ENCODE results near the gene RINL. TPM values are rescaled to one million over a fixed set of nuclear protein-coding genes. Genes with fewer than 3 reads are reported as not detected.

RINL gene
- total and polyA plus RNA-seq, 2 donors from 2014 or later = 9.5 to 13.0 TPM

DNA sequence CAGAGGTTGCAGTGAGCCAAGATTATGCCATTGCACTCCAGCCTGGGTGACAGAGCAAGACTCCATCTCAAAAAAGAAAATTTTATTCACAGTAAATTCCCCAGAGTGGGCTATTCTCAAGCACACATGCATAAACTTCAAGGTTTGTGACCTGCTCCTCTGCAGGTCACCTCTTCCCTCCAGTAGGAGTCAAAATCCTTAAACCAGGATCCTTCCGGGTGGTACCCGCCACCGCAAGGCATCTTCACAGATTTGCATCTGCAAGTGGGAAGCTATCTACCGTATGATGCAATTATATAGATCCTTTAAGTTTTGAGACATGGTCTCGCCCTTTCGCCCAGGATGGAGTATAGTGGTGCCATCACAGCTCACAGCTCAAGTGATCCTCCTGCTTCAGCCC is 43.5 kb downstream of the RINL start:
- TF ChIP-seq, protein P1, sequence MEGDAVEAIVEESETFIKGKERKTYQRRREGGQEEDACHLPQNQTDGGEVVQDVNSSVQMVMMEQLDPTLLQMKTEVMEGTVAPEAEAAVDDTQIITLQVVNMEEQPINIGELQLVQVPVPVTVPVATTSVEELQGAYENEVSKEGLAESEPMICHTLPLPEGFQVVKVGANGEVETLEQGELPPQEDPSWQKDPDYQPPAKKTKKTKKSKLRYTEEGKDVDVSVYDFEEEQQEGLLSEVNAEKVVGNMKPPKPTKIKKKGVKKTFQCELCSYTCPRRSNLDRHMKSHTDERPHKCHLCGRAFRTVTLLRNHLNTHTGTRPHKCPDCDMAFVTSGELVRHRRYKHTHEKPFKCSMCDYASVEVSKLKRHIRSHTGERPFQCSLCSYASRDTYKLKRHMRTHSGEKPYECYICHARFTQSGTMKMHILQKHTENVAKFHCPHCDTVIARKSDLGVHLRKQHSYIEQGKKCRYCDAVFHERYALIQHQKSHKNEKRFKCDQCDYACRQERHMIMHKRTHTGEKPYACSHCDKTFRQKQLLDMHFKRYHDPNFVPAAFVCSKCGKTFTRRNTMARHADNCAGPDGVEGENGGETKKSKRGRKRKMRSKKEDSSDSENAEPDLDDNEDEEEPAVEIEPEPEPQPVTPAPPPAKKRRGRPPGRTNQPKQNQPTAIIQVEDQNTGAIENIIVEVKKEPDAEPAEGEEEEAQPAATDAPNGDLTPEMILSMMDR (IDR thresholded peaks at IDR 0.05; ENCODE audit: borderline replicate concordance, extremely low read depth, insufficient read depth) = no peak
- H3K36me3 ChIP-seq (ENCODE audit: control insufficient read depth in 2 of 3, insufficient read depth in 3 of 3, low read length in 3 of 3) = peaks cover 17 to 52% (median 33%) of the 10 kb centered on the region in 3 donors
- no peak overlapping the region for H3K4me3 ChIP-seq (ENCODE audit: low read length in 3 of 3)
- DNase-seq (no peak), FAIRE-seq (no peak)
- no peak overlapping the region for H3K9ac ChIP-seq (ENCODE audit: low read length in 3 of 3)
- no peak overlapping the region for H3K27ac ChIP-seq (ENCODE audit: low read depth in 2 of 2, low read length in 2 of 2)
- intact Hi-C loops (cut with DNase I) = no loop called here
- H3K9me3 ChIP-seq (ENCODE audit: control insufficient read depth in 2 of 3, insufficient read depth in 1 of 3, low read length in 3 of 3) = no peaks in the 10 kb centered on the region
- peaks cover 0 to 17% (median 12%) of the 10 kb centered on the region in 3 donors for H3K4me1 ChIP-seq (ENCODE audit: control insufficient read depth in 2 of 3, insufficient read depth in 2 of 3, low read depth in 1 of 3, low read length in 3 of 3)
- no peaks in the 10 kb centered on the region for H3K27me3 ChIP-seq (ENCODE audit: control insufficient read depth, insufficient read depth, low read length)

DNA sequence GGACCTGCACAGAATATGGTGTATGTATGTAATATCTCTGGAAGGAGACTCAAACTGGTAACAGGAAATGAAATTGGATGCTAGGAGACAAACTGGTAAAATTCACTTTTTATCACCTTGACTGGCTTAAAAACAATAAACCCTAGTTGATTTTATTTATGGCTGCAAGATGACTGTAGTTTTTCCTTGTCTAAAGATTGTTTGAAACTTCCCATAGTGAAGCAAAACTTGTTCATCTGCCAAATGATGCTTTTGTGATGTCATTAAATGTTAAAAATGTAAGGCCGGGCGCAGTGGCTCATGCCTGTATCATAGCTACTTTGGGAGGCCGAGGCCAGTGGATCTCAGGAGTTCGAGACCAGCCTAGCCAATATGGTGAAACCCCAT is 44.0 kb downstream of the RINL start:
- Histone ChIP-seq H3K9ac (ENCODE audit: low read length in 3 of 3) (no peak overlapping the region), H3K27me3 (ENCODE audit: control insufficient read depth, insufficient read depth, low read length) (no peaks in the 10 kb centered on the region), H3K4me1 (ENCODE audit: control insufficient read depth in 2 of 3, insufficient read depth in 2 of 3, low read depth in 1 of 3, low read length in 3 of 3) (peaks cover 0 to 17% (median 12%) of the 10 kb centered on the region in 3 donors), H3K36me3 (ENCODE audit: control insufficient read depth in 2 of 3, insufficient read depth in 3 of 3, low read length in 3 of 3) (peaks cover 14 to 47% (median 28%) of the 10 kb centered on the region in 3 donors), H3K4me3 (ENCODE audit: low read length in 3 of 3) (no peak overlapping the region), H3K27ac (ENCODE audit: low read depth in 2 of 2, low read length in 2 of 2) (no peak overlapping the region), H3K9me3 (ENCODE audit: control insufficient read depth in 2 of 3, insufficient read depth in 1 of 3, low read length in 3 of 3) (no peaks in the 10 kb centered on the region)
- TF ChIP-seq, protein P1 (IDR thresholded peaks at IDR 0.05; ENCODE audit: borderline replicate concordance, extremely low read depth, insufficient read depth) = no peak
- DNase-seq (no peak), FAIRE-seq (no peak)
- intact Hi-C loops (cut with DNase I) = no loop called here

DNA sequence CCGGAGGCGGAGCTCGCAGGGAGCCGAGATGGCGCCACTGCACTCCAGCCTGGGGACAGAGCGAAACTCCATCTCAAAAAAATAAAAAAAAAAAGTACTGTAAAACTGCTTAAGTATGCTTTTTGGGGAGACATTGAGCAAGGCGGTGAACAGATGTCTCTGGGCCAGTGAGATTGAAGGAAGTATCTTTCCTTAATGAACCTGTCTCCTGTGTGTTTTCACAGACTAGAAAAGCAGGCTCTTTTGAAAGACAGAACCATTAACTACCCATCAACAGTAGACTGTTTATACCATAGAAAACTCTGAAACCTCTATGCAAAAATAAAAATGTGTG is 45.0 kb downstream of the RINL start:
- intact Hi-C loops (cut with DNase I) = no loop called here
- Histone ChIP-seq H3K36me3 (ENCODE audit: control insufficient read depth in 2 of 3, insufficient read depth in 3 of 3, low read length in 3 of 3) (peaks cover 7 to 36% (median 18%) of the 10 kb centered on the region in 3 donors), H3K4me1 (ENCODE audit: control insufficient read depth in 2 of 3, insufficient read depth in 2 of 3, low read depth in 1 of 3, low read length in 3 of 3) (peaks cover 0 to 15% (median 12%) of the 10 kb centered on the region in 3 donors)

More for the DNA sequence above, 45.0 kb downstream of the RINL start:
- no peak for DNase-seq
- peak overlapping the region in 1 of 2 donors; percentile 0 for H3K27ac ChIP-seq (ENCODE audit: low read depth in 2 of 2, low read length in 2 of 2)
- no peaks in the 10 kb centered on the region for H3K27me3 ChIP-seq (ENCODE audit: control insufficient read depth, insufficient read depth, low read length)
- no peaks in the 10 kb centered on the region for H3K9me3 ChIP-seq (ENCODE audit: control insufficient read depth in 2 of 3, insufficient read depth in 1 of 3, low read length in 3 of 3)
- no peak for FAIRE-seq
- TF ChIP-seq, protein P1 (IDR thresholded peaks at IDR 0.05; ENCODE audit: borderline replicate concordance, extremely low read depth, insufficient read depth) = no peak
- H3K4me3 ChIP-seq (ENCODE audit: low read length in 3 of 3) = no peak overlapping the region
- no peak overlapping the region for H3K9ac ChIP-seq (ENCODE audit: low read length in 3 of 3)

Data from kidney (tissue), 14 donors.